Immature natural killer cell (primary cell): Measurements from ENCODE around the gene GHRHR. TPM values are rescaled to one million over a fixed set of nuclear protein-coding genes. Genes with fewer than 3 reads are reported as not detected.

ENCODE experiments used
- DNase-seq, 3 donors: peaks; one replicate each; pipeline ENCODE4 v3.0.0; 2022; ENCODE audit warnings: mixed read lengths in 1 of 3
- H3K27ac Mint-ChIP-seq, 6 donors: one replicate each; pipeline ENCODE4 v1.8.0; 2020; ENCODE audit warnings: mixed read lengths in 6 of 6, mild to moderate bottlenecking in 5 of 6, inconsistent platforms in 4 of 6, moderate library complexity in 3 of 6
- H3K27me3 Mint-ChIP-seq, 3 donors: one replicate each; pipeline ENCODE4 v1.8.0; 2020 to 2021; ENCODE audit warnings: low read depth in 3 of 3, mild to moderate bottlenecking in 3 of 3, mixed read lengths in 3 of 3, moderate library complexity in 3 of 3, inconsistent platforms in 1 of 3
- H3K36me3 Mint-ChIP-seq, 3 donors: one replicate each; pipeline ENCODE4 v1.8.0; 2020; ENCODE audit warnings: mixed read lengths in 3 of 3, inconsistent platforms in 2 of 3, mild to moderate bottlenecking in 2 of 3
- H3K4me1 Mint-ChIP-seq, 2 donors: one replicate each; pipeline ENCODE4 v1.8.0; 2020; ENCODE audit warnings: inconsistent platforms in 2 of 2, mild to moderate bottlenecking in 2 of 2, mixed read lengths in 2 of 2, moderate library complexity in 1 of 2
- H3K4me3 Mint-ChIP-seq, 5 donors: one replicate each; pipeline ENCODE4 v1.8.0; 2020; ENCODE audit warnings: mild to moderate bottlenecking in 5 of 5, mixed read lengths in 5 of 5, inconsistent platforms in 3 of 5, moderate library complexity in 3 of 5
- H3K9me3 Mint-ChIP-seq, 6 donors: one replicate each; pipeline ENCODE4 v1.8.0; 2020; ENCODE audit warnings: mild to moderate bottlenecking in 6 of 6, mixed read lengths in 6 of 6, inconsistent platforms in 4 of 6, moderate library complexity in 3 of 6
- polyA plus RNA-seq, 3 donors: library from polyadenylated mRNA; unstranded; fragments of 300-500 nt; fragmentation: Illumina TruSeq; gene quantifications; one replicate each; pipeline ENCODE4 v1.2.3, GENCODE V29; 2021

GHRHR gene
- polyA plus RNA-seq, 3 donors from 2014 or later, result not detected

DNA sequence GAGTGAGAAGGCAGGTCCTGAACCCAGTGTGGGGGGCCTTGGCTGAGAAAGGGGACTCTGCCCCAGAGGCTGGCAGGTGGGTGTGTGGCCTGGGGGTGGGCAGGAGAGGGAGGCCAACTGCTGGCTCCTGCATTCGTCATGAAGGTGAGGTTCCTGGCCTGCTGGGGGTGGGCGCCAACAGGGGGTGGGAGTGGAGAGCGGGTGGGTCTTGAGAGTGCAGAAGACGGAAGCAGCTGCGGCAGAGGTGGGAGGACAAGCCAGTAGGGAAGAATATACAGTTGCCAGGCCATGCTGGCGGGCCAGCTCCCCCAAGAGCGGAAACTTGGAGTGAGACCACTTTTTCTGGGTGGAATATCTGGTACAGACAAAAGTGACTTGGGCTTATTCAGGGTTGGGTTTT is 23.4 kb downstream of the GHRHR start:
- peaks cover 4 to 5% of the 10 kb centered on the region in 2 donors for H3K4me1 Mint-ChIP-seq
- H3K36me3 Mint-ChIP-seq, result no peaks in the 10 kb centered on the region
- H3K27me3 Mint-ChIP-seq, result peaks cover 7 to 10% (median 7%) of the 10 kb centered on the region in 3 donors
- H3K27ac Mint-ChIP-seq, result no peak overlapping the region
- no peak overlapping the region for H3K4me3 Mint-ChIP-seq
- no peaks in the 10 kb centered on the region for H3K9me3 Mint-ChIP-seq
- DNase-seq, result no peak

DNA sequence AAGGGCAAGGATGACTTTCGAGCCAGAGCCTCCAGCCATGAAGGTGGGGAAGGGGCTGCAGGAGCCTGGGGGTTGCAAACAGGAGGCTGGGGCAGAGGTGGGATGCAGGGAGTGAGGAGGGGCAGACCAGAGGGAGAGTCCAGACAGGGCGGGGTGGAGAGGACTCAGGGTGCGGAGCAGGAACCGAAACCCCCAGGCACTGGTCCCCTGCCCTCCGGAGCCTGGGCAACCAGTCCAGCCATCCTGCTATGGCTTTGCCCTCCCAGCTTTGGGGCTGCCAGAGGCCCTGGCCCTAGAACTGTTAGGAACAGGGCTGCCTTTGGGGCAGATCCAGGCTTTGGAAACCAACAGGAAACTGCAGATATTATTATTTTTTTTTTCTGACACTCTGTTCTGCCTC is 24.2 kb downstream of the GHRHR start:
- H3K4me3 Mint-ChIP-seq, result no peak overlapping the region
- no peak overlapping the region for H3K27ac Mint-ChIP-seq
- peaks cover 4 to 5% of the 10 kb centered on the region in 2 donors for H3K4me1 Mint-ChIP-seq
- H3K9me3 Mint-ChIP-seq, result no peaks in the 10 kb centered on the region
- H3K36me3 Mint-ChIP-seq, result no peaks in the 10 kb centered on the region
- H3K27me3 Mint-ChIP-seq, result peaks cover 7 to 10% (median 8%) of the 10 kb centered on the region in 3 donors
- DNase-seq, result no peak

DNA sequence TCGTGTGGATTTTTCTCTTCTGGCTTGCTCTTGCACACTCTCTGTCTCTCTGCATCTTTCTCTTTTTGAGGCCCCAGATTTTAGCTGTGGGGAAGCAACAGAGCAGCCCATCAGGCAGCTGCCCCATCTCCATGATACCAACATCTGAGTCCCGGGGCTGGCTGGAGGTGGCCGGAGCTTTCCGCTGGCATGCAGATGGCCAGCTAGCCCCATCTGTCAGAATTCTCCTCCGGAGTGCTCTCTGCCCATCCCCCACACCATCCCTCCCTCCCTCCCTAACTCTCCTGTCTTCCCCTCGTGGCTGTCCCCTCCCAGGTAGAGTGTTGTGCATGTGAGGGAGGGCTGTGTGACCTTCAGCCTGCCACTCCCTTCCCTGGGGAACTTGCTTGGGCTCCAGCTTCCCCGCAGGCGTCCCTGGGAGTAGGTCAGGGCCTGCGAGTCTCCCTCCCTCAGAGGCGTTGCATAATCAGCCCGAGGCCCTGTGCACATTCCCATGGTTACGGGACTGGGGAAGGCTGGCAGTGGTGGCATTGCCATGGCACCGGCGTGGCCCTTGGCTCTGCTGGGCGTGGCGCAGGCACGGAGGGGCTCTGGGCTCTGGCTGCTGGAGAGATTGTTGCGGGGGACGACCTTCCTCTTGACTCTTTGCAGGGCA is 24.7 kb downstream of the GHRHR start:
- H3K9me3 Mint-ChIP-seq, result no peaks in the 10 kb centered on the region
- H3K27ac Mint-ChIP-seq, result no peak overlapping the region
- no peaks in the 10 kb centered on the region for H3K36me3 Mint-ChIP-seq
- H3K4me3 Mint-ChIP-seq, result no peak overlapping the region
- peaks cover 7 to 10% (median 8%) of the 10 kb centered on the region in 3 donors for H3K27me3 Mint-ChIP-seq
- peaks cover 3% of the 10 kb centered on the region in 2 donors for H3K4me1 Mint-ChIP-seq
- no peak for DNase-seq

DNA sequence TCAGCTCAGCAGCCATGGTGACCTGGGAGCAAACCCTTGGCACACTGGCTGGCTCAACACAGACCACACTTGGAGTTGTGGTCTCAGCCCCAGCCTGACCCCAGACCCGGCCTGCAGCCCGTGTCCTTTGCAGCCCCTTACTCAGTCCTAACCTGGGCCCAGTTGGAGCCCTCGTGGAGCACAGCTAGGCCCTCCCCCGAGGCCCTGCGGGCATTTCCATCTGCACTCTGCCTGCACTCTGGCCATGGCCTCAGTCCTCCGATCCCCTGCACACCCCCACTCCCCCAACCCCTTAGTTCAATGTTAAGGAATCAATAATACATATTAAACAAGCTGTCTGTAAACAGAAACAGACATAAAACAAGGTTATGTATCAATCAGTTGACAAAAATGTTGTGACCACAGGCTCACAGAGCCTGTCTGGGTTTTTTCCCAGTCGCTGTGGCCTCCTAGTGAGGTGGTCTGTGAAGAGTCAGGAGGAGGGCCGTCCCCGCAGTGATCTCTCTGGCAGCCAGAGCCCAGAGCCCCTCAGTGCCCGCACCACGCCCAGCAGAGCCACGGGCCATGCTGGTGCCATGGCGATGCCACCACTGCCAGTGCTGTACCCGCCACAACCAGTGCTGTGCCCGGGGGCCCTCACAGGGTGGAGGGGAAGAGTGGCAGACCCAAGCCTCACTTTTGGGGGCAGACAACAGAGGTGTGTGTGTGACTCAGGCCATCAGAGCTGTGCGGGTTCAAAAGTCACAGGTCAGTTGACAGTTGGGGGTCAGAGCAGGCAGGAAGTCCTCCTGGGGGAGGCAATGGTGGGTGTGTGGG is 25.5 kb downstream of the GHRHR start:
- DNase-seq, result no peak
- Mint-ChIP-seq H3K36me3 (no peaks in the 10 kb centered on the region), H3K4me3 (no peak overlapping the region), H3K9me3 (no peaks in the 10 kb centered on the region), H3K27me3 (peaks cover 7 to 9% (median 8%) of the 10 kb centered on the region in 3 donors), H3K4me1 (no peaks in the 10 kb centered on the region), H3K27ac (no peak overlapping the region)

DNA sequence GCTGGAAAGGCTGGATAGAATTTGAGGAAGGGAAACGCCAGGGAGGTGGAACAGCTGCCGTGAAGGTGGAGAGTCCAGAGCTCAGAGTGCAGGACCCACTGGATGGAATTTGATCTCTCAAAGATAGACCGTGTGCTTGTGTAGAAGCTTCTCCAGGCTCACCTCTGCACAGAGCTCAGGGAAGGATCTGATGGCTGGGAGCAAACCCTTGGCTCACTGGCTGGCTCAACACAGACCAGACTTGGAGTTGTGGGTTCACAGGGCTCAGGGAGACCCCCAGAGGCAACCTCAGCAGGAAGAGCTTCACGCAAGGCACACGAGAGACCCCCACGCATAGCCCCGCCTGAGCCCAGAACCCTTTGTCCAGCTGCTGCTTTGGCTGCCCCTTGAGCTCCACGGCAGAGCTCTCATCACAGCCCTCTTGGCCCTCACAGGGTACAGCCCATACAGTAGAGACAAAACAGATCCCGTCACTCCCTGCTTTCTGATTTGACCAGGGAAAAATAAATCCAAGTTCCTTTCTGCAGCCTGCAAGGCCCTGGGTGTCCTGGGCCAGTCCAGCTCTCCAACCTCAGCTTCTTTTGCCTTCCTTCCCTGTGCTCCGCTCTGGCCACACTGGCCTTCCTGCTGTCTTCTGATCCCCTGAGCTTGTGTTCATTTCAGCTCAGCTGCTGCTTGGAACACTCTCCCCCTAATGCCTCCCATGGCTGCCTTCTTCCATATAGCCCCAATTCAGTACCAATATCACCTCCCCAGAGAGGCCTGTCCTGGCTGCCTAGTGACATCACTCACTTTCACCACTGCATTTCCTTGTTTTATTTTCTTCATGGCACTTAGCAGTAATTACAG is 26.3 kb downstream of the GHRHR start:
- no peak overlapping the region for H3K4me3 Mint-ChIP-seq
- H3K4me1 Mint-ChIP-seq, result no peaks in the 10 kb centered on the region
- no peak for DNase-seq
- H3K27ac Mint-ChIP-seq, result no peak overlapping the region
- peaks cover 6 to 8% (median 7%) of the 10 kb centered on the region in 3 donors for H3K27me3 Mint-ChIP-seq
- H3K36me3 Mint-ChIP-seq, result no peaks in the 10 kb centered on the region
- H3K9me3 Mint-ChIP-seq, result no peaks in the 10 kb centered on the region

DNA sequence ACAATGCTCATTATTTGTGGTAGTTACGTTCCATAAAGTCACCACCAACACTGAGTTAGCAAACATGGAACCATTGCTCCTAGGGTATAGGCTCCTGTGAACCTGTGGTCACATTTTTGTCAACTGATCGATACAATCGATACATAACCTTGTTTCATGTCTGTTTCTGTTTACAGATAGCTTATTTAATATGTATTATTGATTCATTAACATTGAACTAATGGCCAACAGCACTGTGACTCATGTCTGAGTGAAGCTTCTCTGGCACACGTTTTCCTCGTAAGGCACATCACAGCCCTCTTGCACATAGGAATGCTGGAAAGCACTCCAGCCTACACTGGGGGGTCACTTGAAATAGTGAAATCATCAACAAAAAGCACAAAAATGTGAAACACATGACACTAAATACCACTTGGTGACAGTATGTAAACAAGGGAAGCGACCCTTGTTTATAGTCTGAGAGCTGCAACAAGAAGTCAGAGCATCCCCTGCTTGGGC is 27.0 kb downstream of the GHRHR start:
- peaks cover 6 to 8% (median 6%) of the 10 kb centered on the region in 3 donors for H3K27me3 Mint-ChIP-seq
- no peak for DNase-seq
- no peaks in the 10 kb centered on the region for H3K4me1 Mint-ChIP-seq
- H3K9me3 Mint-ChIP-seq, result no peaks in the 10 kb centered on the region
- no peak overlapping the region for H3K27ac Mint-ChIP-seq
- H3K36me3 Mint-ChIP-seq, result no peaks in the 10 kb centered on the region
- no peak overlapping the region for H3K4me3 Mint-ChIP-seq

DNA sequence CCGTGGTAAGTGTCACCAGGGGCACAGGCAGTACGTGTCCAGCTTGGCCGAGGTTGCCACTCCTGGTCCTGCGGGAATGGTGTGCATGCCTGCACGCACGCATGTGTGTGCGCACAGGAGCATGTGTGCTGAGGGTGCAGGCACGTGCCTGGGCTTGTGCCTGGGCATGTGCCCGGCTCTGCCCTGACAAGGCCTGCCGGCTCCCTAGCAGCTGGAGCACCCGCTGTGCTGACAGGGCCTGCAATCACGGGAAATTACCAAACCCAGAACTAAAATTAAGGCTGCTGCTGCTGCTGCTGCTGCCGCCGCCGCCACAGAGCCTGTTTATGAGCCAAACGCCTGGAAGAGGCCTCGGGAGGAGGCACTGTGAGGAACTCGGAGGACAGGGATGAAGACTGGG is 28.7 kb downstream of the GHRHR start:
- Mint-ChIP-seq H3K4me1 (no peaks in the 10 kb centered on the region), H3K9me3 (no peaks in the 10 kb centered on the region)

DNA sequence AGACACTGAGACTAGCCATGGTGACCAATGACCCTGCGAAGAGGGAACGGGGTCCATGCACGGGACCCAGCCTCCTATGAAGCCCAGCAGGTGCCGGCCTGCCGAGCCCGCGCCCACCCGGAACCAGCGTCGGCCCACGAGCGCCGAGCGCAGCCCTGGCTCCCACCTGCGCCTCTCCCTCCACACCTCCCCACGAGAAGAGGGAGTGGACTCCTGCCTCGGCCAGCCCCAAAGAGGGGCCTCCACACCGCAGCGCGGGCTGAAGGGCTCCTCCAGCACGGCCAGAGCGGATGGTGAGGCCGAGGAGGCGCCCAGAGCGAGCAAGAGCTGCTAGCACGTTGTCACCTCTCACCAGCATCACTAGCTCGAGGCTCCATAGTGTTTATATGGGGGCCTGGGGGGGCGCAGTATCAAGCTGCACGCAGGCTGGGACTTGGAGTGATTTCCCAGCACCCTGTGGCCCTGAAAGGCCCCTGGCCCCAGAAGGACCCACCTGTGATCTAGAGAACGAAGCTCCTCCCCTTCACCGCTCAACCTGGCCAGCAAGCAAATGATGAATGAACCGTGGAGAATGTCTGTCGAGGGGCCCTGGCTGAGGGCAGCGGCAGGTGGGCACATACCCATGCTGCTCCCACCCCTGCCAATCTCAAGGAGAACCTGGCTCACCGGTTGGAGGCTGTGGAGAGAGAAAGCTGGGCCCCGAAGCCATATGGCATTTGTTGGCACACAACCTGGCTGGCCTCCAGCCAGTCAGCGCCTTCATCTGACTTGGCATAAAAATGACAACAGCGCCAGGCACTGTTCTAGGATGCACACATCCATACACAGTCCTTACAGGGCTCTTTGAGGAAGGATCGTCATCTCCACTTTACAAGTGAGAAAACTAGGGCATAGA is 30.7 kb downstream of the GHRHR start:
- DNase-seq, result no peak
- Mint-ChIP-seq H3K27me3 (peaks cover 2 to 8% (median 6%) of the 10 kb centered on the region in 3 donors), H3K27ac (no peak overlapping the region), H3K9me3 (no peaks in the 10 kb centered on the region), H3K4me3 (no peak overlapping the region), H3K4me1 (no peaks in the 10 kb centered on the region), H3K36me3 (no peaks in the 10 kb centered on the region)

More for the DNA sequence above, 28.7 kb downstream of the GHRHR start:
- Mint-ChIP-seq H3K27ac (no peak overlapping the region), H3K36me3 (no peaks in the 10 kb centered on the region), H3K4me3 (no peak overlapping the region), H3K27me3 (peaks cover 3 to 8% (median 7%) of the 10 kb centered on the region in 3 donors)
- no peak for DNase-seq

DNA sequence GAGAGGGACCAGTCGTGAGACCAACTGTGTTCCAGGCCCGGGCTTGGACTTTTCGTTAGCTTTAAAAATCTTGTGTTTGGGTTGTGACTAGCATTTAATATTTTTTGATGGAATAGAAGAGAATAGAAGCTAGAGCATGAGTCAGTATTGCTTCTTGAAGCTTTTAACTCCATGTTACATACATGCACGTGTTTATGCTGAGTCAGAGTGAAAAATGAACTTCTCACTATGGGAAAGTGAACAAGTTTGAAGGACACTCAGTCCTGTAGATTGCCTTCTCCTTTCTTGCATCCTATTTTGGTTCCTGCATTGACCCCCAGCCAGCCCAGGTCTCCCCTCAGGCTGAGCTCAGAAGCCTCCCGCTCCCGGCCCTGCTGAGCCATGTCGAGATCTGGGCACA is 31.8 kb downstream of the GHRHR start:
- no peak for DNase-seq
- Mint-ChIP-seq H3K4me1 (no peaks in the 10 kb centered on the region), H3K9me3 (no peaks in the 10 kb centered on the region), H3K4me3 (no peak overlapping the region), H3K36me3 (no peaks in the 10 kb centered on the region), H3K27ac (no peak overlapping the region), H3K27me3 (peaks cover 0 to 5% (median 3%) of the 10 kb centered on the region in 3 donors)

DNA sequence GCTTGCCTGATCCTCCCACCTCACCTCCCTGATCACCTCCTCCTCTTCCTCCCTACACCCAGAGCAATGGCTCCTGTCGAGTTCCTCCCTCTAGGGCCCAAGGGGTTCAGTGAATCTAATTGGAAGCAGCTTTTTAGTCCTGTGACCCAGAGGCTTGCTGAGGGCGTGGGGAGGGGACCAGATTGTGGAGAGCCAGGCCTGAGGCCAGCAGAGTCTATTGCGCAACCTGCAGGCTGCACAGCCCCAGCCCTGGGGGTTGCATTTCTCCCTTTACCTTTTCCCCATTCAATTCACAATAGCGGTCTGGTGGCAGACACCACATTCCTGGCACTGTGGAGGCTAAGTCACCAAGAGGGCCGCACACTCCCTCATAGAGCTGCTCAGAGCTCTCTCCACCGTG is 32.5 kb downstream of the GHRHR start:
- Mint-ChIP-seq H3K27me3 (peaks cover 0 to 5% (median 3%) of the 10 kb centered on the region in 3 donors), H3K36me3 (no peaks in the 10 kb centered on the region), H3K4me1 (no peaks in the 10 kb centered on the region), H3K4me3 (no peak overlapping the region), H3K27ac (no peak overlapping the region), H3K9me3 (no peaks in the 10 kb centered on the region)
- no peak for DNase-seq

DNA sequence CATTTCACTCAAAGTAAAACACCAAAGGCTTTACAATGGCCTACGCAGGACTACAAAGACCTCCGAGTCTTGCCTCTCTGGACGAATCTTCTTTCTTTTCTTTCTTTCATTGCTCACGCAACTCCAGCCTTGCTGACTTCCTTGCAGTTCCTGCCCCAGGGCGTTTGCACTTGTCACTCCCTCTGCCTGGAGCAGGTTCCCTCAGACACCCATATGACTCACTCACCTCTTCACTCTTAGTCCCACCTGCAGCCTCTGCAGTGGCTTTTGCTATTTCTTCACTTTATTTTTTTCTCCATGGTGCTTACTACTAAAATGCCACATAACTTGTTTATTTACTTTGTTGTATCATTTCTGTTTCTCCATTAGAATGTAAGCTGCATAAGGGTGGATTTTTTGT is 33.1 kb downstream of the GHRHR start:
- Mint-ChIP-seq H3K27ac (no peak overlapping the region), H3K4me3 (no peak overlapping the region), H3K4me1 (no peaks in the 10 kb centered on the region), H3K27me3 (peaks cover 0 to 4% (median 3%) of the 10 kb centered on the region in 3 donors), H3K36me3 (no peaks in the 10 kb centered on the region), H3K9me3 (no peaks in the 10 kb centered on the region)
- DNase-seq, result no peak

DNA sequence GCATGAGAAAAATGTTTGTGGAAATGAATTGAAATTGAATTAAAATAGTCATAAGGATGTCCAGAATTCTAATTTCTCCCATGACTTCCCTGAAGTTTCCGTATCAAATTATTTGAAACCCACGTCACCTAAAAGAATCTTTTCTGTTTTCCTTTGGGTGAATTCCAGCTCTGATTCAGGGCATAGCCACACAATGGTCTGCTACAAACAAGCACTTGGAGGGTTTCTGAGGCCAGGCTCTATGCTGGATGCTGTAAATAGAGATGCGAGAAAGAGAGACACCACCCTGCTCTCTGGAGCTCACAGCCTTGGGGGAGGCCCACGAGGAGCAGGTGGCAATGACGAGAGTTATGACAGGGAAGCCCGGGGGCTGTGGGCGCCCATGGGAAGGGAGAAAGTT is 33.6 kb downstream of the GHRHR start:
- Mint-ChIP-seq H3K27me3 (peaks cover 0 to 3% (median 0%) of the 10 kb centered on the region in 3 donors), H3K4me3 (no peak overlapping the region), H3K4me1 (no peaks in the 10 kb centered on the region), H3K36me3 (no peaks in the 10 kb centered on the region), H3K9me3 (no peaks in the 10 kb centered on the region), H3K27ac (no peak overlapping the region)
- no peak for DNase-seq

DNA sequence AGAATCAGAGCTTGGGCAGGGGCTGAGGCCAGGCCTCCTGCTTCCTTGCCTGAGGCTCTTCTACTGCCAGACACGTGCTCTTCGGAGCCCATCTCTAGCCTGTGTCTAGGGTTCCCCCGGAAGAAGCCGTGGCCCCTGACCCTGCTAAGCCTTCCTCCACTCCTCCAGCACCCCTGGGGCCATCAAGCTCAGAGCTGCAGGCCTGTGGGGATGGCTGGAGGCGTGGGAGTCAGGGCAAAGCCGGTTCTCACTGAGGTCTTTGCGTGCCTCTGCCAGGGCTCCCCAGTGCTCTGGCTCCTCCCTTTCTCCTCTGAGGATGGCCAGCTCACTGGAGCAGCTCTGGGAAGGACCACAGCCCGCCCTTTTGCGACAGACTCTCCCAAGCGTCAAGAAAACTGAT is 34.4 kb downstream of the GHRHR start:
- Mint-ChIP-seq H3K4me1 (no peaks in the 10 kb centered on the region), H3K27ac (no peak overlapping the region), H3K9me3 (peaks cover 0 to 1% (median 0%) of the 10 kb centered on the region in 6 donors), H3K36me3 (no peaks in the 10 kb centered on the region), H3K4me3 (no peak overlapping the region), H3K27me3 (peaks cover 0 to 4% (median 0%) of the 10 kb centered on the region in 3 donors)
- no peak for DNase-seq
